T-helper 17 cell (primary cell): Measurements from ENCODE around the gene MRPL20. TPM values are rescaled to one million over a fixed set of nuclear protein-coding genes. Genes with fewer than 3 reads are reported as not detected.

ENCODE experiments used
- total RNA-seq, 4 donors: library from RNA in 2 of 4; stranded (reverse) in 2 of 4; gene quantifications; one replicate each; pipeline ENCODE4 v1.2.3 and lab custom pipeline; 2022 to 2026

Gene MRPL20
- total RNA-seq, 2 donors from 2014 or later = 88.0 to 92.1 TPM

Other genes starting within 250 kb of the MRPL20 start
- 1 to 10 TPM in 1 of 2 donors, under 1 TPM in 1; 0.86 to 2.5 TPM for gene TTLL10, start 233.4 kb downstream of the MRPL20 start, total RNA-seq
- 10 to 100 TPM; 47.9 to 80.4 TPM for gene TNFRSF18, start 200.7 kb downstream of the MRPL20 start, total RNA-seq
- gene TNFRSF4, start 193.1 kb downstream of the MRPL20 start, total RNA-seq = 100 to 1,000 TPM in 1 of 2 donors, 10 to 100 TPM in 1; 94.7 to 127 TPM
- gene SDF4, start 175.3 kb downstream of the MRPL20 start, total RNA-seq = 100 to 1,000 TPM; 129 to 146 TPM
- gene B3GALT6, start 175.1 kb downstream of the MRPL20 start, total RNA-seq = 1 to 10 TPM; 8.4 to 9.4 TPM
- 1 to 10 TPM in 1 of 2 donors, under 1 TPM in 1; 0.91 to 2.0 TPM for gene C1QTNF12, start 160.6 kb downstream of the MRPL20 start, total RNA-seq
- 10 to 100 TPM; 50.6 to 57.7 TPM for gene UBE2J2, start 133.4 kb downstream of the MRPL20 start, total RNA-seq
- 1 to 10 TPM; 4.6 to 8.0 TPM for gene SCNN1D, start 126.9 kb downstream of the MRPL20 start, total RNA-seq
- gene ACAP3, start 99.4 kb downstream of the MRPL20 start, total RNA-seq = 10 to 100 TPM; 63.5 to 66.2 TPM
- 10 to 100 TPM; 10.6 to 14.9 TPM for gene PUSL1, start 98.7 kb downstream of the MRPL20 start, total RNA-seq
- 100 to 1,000 TPM; 130 to 132 TPM for gene INTS11, start 82.6 kb downstream of the MRPL20 start, total RNA-seq
- 10 to 100 TPM; 14.3 to 15.7 TPM for gene CPTP, start 82.5 kb downstream of the MRPL20 start, total RNA-seq
- under 1 TPM; 0.72 to 0.96 TPM for gene TAS1R3, start 76.0 kb downstream of the MRPL20 start, total RNA-seq
- gene DVL1, start 57.9 kb downstream of the MRPL20 start, total RNA-seq = 10 to 100 TPM; 41.0 to 45.8 TPM
- 1 to 10 TPM in 1 of 2 donors, under 1 TPM in 1; 0.42 to 1.0 TPM for gene MXRA8, start 48.7 kb downstream of the MRPL20 start, total RNA-seq
- 10 to 100 TPM; 58.3 to 62.6 TPM for gene AURKAIP1, start 32.1 kb downstream of the MRPL20 start, total RNA-seq
- gene CCNL2, start 8.0 kb downstream of the MRPL20 start, total RNA-seq = 100 to 1,000 TPM; 231 to 252 TPM
- gene ANKRD65, start 14.0 kb upstream of the MRPL20 start, total RNA-seq = not detected
- not detected for gene VWA1, start 28.4 kb upstream of the MRPL20 start, total RNA-seq
- 1 to 10 TPM in 1 of 2 donors, under 1 TPM in 1; 0.13 to 2.9 TPM for gene ATAD3C, start 42.4 kb upstream of the MRPL20 start, total RNA-seq
- 10 to 100 TPM; 41.7 to 45.1 TPM for gene ATAD3B, start 64.5 kb upstream of the MRPL20 start, total RNA-seq
- 10 to 100 TPM; 20.3 to 23.3 TPM for gene ATAD3A, start 104.9 kb upstream of the MRPL20 start, total RNA-seq
- under 1 TPM in 1 of 2 donors, not detected in 1; 0.44 TPM for gene TMEM240, start 133.3 kb upstream of the MRPL20 start, total RNA-seq
- 100 to 1,000 TPM in 1 of 2 donors, 10 to 100 TPM in 1; 99.3 to 103 TPM for gene SSU72, start 167.6 kb upstream of the MRPL20 start, total RNA-seq
- 1 to 10 TPM; 3.3 to 3.4 TPM for gene FNDC10, start 192.8 kb upstream of the MRPL20 start, total RNA-seq
- gene MIB2, start 208.2 kb upstream of the MRPL20 start, total RNA-seq = 10 to 100 TPM; 42.0 to 50.0 TPM
- 1 to 10 TPM; 3.9 to 4.2 TPM for gene MMP23B, start 224.9 kb upstream of the MRPL20 start, total RNA-seq